ENCODE measurements around the gene SDK2.
A peak's percentile ranks its signal among the peaks of the same experiment; 100 is the strongest.

Gene SDK2

DNA sequence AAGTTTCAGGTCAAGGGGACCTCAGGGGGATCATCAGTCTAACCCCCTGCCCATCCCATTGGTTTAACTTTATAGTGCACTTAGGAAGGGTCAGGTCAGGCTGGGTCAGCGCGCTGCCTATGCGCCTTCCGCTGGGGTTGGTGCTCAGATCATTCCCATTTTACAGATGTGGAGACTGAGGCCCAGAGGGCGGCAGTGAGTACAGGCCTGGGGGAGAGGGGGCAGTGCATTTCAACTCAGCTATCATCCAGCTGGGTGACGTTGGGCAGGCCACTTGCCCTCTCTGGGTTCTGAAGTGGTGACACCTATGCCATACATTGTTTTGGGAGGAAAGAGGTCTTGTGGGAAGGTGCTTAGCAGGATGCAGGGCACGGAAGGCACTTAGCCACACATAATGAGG, 204.6 kb downstream of the SDK2 start:
- no peak for DNase-seq

DNA sequence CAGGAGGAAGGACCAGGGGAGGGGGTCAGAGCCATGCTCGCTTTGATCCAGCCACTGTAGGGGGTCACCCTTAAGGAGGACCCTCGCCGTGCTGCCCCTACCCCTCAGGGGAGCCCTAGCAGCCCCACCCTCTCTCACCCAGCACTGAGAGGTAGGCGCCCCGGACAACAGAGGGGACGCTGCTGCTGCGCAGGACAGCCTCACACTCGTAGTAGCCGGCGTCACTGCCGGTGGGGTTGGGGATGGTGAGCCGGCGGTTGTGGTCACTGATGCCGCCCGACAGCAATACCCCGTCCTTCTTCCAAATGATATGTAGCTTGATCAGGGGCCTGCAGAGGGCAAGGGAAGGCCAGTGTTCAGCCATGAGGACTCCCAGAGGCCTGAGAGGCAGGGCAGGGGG, 206.4 kb downstream of the SDK2 start:
- no peak for DNase-seq

DNA sequence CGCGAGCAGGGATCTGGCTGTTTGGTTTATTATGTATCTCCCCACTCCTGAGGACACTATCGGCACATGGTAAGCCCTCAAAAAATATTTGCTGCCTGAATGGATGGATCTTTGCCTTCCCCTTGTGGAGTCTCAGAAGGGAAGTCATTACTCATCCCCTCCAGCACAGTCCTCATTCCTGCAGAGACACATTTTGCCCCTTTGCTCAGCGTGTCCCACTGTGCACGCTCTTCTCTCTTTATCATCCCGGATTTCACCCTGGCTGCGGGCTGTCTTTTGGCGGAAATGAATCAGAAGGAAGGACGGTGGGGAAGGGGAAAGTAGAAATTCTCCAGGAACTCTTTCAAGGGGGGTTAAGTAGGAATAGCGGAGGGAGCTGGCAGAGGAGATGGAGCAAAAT, 207.3 kb downstream of the SDK2 start:
- DNase-seq = no peak

DNA sequence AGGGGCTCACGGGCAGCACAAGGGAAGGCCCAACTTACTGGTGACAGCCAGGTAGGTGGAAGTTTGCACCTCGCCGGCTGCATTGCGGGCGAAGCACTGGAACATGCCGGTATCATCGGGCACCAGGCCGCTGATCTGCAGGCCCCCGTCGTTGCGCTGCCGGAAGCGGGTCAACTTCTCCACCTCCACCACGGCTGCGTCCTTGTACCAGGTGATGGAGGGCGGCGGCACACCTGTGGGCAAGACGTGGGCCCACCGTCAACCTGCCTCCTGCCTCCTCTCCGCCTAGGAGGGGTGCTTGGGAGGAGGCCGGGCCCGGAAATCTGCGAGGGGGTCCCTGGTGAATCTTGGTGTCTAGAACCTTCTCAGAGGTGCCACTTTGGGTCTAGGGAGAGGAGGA, 208.8 kb downstream of the SDK2 start:
- no peak for DNase-seq

DNA sequence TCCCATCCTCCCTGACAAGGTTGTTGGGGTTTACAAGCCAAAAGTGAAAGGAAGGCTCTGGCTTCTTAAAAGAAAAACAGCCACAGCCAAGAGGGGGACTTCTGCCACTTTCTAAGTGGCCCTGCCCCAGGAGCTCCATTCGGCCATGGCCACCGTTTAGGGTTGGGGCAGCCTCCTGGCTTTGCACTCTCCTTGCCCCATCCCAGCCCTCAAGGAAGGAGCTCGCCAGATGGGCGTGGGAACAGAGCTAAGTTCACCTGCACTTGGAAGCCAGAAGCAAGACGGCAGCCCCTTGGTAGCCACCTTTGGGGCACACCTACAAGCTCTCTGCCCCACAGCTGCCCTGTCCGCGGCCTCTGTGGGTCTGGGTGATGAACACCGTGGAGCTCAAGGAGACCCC, 210.1 kb downstream of the SDK2 start:
- DNase-seq = no peak

DNA sequence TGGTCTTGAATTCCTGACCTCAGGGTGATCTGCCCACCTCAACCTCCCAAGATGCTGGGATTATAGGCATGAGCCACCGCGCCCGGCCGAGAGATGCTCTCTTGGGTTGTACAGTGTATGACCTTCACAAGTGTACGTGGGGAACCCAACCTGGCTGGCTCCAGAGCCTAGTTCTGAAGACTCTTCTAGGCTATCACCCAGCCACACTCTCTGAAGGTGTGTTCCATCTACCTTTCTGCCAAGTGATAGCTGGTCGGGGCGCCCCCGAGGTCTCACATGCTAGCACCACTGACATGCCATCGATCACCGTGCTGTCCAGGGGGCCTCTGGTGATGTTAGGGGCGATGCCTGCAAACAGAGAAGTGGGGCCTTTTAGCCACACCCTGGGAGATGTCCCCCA, 210.7 kb downstream of the SDK2 start:
- DNase-seq = no peak

DNA sequence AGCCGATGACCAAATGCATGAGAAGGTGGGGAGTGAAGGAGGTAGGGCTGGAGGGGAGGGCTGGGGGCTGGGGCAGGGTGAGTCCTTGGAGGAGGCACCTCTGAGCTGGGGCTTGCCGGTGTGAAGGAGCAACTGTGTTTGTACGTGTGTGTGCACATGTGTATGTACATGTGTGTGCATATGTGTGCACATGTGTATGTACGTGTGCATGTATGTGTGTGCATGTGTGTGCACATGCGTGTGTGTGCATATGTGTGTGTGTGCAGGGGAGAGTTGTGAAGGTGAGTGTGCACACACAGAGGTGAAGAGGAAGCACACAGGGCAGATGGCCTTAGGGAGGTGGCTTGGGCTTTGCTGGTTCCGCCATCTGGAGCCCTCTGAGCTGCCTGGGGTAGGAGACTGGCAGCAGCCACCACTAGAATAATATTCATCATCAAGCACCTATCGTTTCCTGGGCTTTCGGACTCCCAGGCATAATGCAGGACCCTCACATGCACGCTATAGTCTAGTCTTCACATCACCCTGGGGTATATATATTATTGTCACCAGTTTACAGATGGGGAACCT, 211.5 kb downstream of the SDK2 start:
- DNase-seq = no peak

DNA sequence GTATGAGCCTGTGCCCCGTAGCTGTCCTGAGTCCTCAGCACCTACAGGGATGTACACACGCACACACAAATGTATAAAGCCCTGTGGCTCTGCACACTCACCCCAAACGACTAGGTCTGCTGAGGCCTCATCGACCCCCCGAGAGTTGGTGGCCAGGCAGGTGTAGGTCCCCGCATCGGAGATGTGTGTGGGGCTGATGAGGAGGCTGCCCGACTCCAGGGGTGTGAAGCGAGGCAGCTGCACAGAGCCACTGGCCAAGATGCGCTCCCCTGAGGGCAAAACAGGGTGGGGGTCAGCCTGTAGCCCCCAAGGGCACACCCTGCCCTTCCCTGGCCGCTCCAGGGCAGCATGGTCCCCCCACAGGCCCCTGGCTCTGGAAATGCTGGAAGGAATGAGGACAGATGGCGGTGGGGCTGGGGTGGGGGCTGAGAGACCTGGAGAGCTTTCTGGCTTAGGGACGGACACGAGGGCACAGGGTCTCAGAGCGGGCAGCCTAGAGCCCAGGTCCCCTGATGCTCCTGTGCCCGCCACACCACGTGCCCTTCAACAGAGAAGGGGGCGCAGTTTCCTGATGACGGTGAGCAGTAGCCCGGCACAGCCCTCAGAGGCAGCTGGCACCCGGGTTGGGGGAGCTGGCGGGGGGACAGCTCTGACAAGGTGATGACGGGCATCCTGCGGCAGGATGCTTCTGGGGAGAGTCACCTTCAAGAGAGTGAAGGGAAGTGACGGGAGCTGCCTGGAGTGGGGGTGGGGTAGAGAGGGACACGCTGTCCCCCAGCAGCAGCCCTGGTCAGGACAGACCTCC, 212.6 kb downstream of the SDK2 start:
- DNase-seq = no peak

DNA sequence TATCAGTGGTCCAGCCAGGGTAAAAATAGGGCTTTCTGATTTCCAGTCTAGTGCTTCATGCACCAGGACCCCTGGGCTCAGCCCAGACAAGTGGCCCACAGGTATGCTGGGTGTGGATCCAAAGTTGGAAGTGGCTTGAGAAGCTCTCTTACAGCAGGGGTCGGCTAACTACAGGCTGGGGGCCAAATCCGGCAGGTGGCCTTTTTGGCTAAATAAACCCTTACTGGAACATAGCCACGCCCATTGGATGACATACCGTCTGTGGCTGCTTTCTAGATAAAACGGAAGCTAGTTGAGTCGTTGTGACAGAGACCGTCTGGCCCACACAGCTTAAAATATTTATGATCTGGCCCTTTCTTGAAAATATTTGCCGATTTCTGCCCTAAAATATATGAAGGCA, 213.4 kb downstream of the SDK2 start:
- peak in 1 of 2 donors; percentile 26 for DNase-seq

DNA sequence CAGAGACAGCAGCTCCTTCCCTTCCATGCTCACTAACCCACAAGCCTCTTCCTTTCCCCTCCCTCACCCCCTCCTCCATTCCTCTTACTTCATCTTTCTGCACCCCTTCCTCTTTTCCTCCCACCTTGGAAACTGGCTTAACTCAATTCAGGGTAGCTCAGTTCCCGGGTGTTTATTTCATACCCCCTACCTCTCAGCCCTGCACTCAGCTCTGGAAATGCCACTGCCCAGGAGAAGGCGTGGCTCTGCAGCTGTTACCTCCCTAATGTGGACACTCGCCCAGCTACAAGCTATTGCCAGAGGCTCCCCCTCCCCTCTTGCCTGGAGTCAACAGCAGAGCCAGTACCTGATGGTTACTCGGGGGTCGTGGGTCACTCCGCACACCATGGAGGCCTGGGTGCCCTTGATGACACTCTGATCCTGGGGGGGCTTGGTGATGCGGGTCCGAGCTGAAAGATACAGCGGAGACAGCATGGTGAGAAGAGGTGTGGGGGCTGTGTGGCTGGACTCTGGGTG, 214.0 kb downstream of the SDK2 start:
- DNase-seq = no peak

DNA sequence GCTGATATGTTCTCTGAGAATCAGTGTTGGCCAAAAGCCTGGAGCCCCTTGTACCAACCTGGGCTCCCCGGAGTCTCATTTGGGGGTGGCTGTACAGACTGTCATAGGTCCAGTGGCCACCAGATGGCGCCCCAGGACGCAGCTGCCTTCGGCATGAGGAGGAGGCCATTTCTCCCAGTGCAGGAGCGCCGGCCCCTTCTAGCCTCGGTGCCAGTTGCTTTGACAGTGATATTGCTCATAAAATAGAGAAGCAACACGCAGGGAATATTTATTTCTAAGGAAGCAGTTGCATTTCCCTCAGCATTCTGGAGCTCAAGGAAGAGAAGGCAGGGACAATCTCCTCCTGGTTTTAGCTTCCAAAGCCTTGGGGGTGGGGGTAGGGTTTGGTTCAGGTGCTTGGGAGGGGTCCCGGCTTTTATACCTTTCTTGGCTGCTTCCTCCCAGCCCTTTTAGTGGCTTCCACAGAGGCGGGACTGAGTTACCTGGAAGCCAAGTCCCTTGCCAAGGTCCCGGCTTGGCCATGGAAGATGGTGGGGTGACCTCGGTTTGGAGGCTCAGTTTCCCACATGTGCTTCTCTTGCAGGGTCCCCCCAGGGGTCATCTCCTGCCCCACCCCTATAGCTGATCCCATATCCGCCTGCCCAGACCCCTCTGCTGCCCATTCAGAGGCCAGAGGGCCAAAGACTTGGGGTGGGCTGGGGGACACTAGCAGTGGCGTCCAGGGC, 214.6 kb downstream of the SDK2 start:
- peak; percentile 77 for DNase-seq

DNA sequence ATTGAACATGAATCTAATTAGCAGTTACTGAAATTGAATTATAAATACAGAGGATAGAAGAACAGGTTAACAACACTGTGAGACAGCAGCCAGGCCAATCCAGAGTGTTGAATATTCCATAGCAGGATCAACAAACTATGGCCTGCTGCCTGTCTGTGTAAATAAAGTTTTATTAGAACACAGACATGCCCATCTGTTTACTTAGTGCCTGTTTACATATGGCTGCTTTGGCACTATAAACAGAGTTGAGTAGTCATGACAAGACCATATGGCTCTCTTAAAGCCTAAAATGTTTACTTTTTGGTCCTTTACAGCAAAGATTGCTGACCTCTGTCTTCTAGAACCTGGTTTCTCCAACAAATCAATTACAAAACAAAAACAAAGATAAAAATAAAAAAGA, 217.0 kb downstream of the SDK2 start:
- DNase-seq = no peak

DNA sequence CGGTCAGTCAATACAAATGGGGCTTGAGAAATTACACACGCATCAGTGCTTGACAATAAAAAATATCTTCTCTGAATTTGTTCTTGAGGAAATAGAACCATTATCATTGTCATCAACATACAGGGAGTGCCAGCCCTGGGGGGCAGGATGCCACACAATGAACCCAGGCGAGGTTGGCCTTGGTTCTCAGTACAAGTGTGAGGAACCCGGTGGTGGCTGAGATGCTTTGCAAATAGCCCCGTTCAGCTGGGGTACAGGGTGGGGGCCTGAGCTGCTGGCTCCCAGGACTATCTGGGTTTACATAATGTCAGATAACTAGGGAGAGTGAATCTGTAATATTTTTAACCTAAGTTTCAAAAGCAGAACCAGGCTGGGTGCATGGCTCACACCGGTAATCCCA, 219.7 kb downstream of the SDK2 start:
- no peak for DNase-seq

DNA sequence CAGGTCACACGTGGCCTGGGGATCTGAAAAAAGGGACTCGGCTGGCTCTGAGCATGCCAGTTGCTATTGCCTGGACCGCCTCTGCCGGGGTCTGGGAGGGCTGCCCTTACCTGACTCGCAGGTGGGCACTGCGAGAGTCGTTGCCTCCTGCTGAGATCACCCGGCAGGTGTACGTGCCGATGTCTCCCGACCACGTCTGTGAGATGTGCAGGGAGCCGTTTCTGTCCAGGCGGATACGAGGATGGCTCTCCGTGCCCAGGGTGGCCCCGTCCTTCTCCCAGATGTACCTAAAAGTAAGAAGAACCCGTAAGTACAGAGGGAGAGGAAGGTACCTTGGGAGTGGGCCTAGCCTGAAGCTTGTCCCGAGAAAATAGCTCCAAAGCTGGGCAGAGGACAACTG, 220.4 kb downstream of the SDK2 start:
- DNase-seq = no peak

DNA sequence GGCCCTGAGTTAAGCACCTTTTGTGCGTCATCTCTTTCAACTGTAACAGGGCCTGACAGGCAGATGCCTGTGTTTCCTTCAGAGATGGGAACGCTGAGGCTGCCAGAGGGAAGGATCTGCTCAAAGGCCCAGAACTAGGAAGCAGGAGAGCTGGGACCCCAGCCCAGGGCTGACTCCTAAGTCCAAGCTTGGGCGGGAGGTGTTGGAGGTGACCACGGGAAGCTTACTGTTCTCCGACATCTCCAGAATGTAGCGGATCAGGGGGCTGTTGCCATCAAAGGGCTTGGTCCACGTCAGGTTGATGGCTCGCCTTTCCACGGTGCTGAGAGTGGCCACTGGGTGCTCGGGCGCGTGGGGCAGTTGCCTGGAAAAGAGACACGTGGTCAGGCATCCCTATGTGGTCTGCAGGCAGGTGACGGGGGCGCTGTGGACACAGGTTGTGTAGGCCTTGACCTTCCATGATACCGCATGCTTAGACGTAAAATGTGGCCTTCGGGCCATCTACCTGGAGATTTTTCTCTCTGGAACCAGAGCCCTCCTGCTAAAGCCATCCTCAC, 221.0 kb downstream of the SDK2 start:
- no peak for DNase-seq

DNA sequence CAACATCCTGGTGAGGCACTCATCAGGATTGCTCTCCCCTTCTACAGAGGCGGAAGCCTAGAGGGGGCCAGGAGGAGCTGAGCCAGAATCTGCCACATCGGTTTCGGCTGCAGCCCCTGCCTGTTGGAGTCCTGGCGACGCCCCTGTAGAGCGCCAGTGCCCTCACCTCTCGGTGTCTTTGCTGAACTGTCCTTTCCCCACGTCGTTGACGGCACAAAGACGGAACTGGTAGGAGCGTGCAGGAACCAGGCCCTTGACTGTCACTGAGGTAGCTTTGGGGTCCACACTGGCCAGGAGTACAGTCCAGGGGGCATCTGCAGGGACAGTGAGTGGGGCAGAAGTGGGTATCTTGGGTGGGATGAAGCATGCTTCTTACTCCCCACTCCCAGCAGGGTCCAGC, 222.1 kb downstream of the SDK2 start:
- no peak for DNase-seq

DNA sequence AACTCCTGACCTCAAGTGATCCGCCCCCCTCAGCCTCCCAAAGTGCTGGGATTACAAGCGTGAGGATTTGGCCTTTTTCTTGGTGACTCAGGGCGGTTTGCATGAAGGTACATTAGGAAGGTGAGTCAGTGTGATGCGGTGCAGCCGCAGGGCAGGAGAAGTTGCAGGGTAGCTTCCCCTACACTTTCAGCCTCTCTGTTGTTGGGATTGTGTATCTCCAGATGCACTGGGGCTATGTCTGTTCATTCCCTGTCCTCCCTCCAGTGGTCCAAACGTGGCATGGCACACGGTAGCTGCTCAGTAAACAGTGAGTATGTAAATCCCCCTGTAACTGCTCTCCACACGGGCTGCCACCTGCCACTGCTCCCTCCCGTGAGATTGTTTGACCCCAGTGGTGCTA, 223.3 kb downstream of the SDK2 start:
- DNase-seq = no peak

DNA sequence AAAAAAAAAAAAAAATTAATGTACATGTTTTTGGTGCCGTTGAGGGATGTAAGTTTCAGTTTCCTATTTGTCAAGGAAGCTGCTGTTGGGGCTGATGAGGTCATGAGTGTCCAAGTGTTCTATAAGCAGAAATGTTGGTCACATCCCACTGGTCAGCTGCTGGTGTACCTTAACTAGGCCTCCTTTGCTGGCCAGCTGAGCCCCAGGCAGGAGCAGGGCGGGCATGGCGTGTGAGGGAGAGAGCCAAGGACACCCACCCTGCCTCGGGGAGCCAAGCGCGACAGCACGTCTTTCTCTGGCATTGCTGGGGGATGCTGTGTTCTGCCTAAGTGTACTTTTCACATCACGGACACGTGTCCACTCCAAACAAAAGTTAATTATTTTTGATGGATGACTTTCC, 224.4 kb downstream of the SDK2 start:
- DNase-seq = no peak

DNA sequence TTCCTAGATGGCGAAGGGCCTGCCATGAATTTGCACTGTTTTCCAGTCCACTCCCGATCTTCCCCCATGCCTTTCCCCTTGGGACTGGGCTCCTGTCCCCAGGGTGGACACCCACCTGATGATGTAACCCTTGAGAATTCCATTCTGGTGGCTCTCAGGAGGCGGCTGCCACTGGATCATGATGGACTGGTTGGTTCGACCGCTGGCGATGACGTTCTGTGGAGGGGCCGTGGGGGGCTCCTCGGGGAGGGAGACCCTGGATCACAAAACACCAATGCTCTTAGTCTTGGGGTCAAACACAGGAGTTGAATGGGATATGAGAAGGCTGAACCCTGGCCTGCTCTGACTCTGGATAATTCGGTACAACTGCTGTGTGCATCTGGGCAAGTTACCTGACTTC, 225.2 kb downstream of the SDK2 start:
- DNase-seq = no peak

DNA sequence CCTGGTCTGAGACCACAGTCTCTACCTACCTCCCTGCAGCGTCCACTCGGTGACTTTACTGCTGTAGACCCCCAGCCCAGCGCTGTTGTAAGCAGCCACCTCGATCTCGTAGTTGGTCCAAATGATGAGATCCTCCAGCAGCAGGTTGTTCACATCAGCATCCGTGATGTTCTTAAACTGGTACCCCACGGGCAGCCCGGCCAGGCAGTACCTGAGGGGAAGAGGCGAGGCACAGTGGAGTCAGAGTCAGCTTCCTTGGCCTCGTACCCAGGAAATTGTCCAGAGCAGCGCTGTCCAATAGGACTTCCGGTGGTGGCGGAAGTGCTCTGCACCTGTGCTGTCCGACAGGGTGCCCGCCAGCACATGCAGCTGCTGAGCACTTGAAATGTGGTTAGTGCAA, 228.5 kb downstream of the SDK2 start:
- DNase-seq = no peak

DNA sequence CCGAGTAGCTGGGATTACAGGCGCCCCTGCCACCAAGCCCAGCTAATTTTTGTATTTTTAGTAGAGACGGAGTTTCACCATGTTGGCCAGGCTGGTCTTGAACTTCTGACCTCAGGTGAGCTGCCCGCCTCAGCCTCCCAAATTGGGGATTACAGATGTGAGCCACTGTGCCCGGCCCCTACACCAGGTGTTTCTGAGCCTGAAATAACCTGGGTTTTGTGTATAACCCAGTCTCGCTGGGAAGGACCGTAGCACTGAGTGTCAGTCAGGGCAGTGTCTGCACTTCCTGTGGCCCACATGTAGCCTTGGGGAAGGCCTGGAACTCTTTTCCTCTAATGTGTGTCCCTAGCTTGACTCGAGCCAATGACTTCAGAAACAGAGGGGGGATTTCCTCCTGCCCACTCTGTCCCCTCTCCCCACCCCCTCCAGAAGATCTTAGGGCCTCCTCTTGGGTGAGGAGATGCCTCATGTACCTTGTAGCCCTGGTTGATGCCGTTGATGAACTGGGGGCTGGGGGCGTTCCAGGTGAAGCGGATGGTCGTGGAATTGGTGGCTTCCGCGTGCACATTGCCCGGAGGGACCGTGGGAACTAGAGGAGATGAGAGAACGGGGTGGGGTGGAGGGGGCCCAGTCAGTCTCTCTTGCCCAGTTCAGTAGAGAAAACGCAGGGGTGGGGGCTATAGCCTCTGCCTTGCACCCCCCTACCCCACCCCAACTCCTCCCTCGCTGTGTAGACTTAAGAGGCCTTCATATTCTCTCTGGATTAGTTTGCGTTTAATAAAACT, 229.9 kb downstream of the SDK2 start:
- no peak for DNase-seq

DNA sequence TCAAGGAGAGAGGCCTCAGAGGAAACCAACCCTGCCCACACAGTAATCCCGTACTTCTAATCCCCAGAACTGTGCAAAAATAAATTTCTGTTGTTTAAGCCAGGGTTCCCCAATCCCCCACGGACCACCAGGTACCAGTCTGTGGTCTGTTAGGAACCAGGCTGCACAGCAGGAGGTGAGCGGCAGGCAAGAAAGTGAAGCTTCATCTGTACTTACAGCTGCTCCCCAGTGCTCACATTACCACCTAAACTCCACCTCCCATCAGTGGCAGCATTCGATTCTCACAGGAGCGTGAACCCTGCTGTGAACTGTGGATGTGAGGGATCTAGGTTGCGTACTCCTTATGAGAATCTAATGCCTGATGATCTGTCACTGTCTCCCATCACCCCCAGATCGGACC, 231.3 kb downstream of the SDK2 start:
- DNase-seq = no peak

DNA sequence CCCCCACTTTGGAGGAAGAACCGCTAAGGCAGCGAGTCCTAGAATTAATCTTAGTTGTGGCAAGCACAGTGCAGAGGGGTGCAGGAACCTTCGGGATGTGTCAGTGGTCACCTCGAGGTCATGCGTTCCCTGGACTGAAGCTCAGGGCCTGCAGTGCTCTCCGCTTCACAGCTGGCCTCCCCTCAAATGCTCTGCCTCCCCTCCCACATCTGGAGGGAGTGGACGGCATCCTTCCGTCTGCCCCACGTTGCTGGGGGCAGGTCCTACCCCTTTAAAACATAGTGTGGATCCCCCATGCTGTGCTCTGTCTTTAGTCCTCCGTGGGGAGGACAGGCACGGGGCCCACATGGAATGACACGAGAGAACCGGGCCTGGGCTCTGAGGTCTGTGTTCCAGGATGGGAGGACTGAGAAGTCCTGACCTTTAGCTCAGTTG, 232.9 kb downstream of the SDK2 start:
- DNase-seq = no peak

Measured in CD4-positive, alpha-beta T cell treated with Interleukin-1 beta for 1 hour (primary cell).